GM21390 (cell line): Measurements from ENCODE around the gene SLC18A2.

Experiments used
- ATAC-seq: cut with Tn5 transposase; IDR thresholded peaks from one replicate; pipeline ENCODE4 v1.9.1; 2021; ENCODE audit not compliant: unreplicated experiment

SLC18A2 gene

GRCh38 chr10:117306674-117307073 lies 65.8 kb downstream of the SLC18A2 start:
- no peak for ATAC-seq

- ATAC-seq = no peak
Measured at GRCh38 chr10:117311261-117311660, 70.3 kb downstream of the SLC18A2 start.

- ATAC-seq = no peak
Measured at GRCh38 chr10:117312430-117312829, 71.5 kb downstream of the SLC18A2 start.

DNA sequence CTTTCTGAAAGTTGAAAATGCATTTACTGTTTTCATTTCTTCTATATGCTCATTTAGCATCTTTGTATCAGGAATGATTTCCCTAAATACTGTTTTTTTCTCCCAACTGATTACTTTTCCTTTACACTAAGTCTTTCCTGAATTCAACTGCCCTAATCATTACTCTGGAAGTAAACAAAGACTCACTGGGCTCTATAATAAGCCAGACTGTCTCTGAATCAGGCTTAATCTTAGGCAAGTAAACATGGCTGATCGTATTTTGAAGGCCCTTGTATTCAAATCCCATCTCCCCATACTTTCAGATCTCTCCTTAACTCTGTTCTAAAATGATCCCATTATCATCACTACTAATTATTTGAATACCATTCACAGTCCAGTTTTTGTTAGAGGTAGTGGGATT lies 72.7 kb downstream of the SLC18A2 start:
- ATAC-seq = no peak

DNA sequence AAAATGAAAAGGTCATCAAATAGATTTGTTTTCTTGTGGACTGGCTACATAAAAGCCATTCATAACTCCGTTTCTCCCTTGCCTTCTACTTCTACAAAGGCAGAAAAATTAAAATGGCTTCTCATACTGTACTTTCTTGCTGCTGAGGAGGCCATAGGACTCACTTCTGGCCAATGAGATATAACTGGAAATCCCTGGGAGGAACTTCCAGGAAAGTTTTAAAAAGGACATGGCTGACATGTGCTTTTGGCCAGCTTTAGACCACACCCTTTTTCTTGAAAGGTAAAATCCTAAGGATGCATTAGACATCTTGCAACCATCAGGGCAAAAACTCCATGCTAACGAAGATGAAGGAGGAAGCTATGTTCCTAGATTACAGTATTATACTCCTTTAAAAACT lies 75.8 kb downstream of the SLC18A2 start:
- no peak for ATAC-seq

GRCh38 chr10:117318909-117319308 lies 78.0 kb downstream of the SLC18A2 start:
- no peak for ATAC-seq

- ATAC-seq = no peak
Measured at GRCh38 chr10:117320050-117320665, 79.2 kb downstream of the SLC18A2 start.

- ATAC-seq = no peak
Measured at GRCh38 chr10:117322260-117322659, 81.3 kb downstream of the SLC18A2 start.

DNA sequence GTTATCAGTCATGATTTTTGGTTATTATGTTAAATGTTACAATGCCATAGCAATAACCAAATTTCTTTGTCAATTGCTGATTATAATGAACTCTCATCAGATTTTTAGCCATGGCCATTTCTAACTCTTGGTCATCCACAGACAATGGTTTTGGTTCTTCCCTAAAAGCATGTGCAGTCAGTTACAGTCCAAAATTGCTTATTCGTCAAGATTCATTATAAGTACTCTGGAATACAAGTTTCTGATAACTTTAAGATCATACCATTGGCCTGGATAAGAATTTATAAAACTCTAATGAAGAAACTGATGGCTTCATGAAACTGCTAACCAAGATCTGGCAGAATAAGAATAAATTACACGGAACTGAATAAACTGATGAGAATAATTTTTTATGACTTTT lies 83.5 kb downstream of the SLC18A2 start:
- no peak for ATAC-seq

GRCh38 chr10:117327262-117327661 lies 86.3 kb downstream of the SLC18A2 start:
- ATAC-seq = no peak
